DMS53 treated with DMSO at 0.1 percent for 48 hours (cell line): ENCODE measurements around the gene TRMT6.

ENCODE experiments used
- DNase-seq: peaks from one replicate; lab custom pipeline; 2025; ENCODE audit not compliant: unreplicated experiment; lab: John Stamatoyannopoulos, UW

TRMT6 gene

GRCh38 chr20:5967469-5967868 lies 17.1 kb upstream of the TRMT6 start:
- DNase-seq, result no peak

- DNase-seq, result no peak
These were observed 426 bp downstream of the TRMT6 start for GRCh38 chr20:5949943-5950270.

DNA sequence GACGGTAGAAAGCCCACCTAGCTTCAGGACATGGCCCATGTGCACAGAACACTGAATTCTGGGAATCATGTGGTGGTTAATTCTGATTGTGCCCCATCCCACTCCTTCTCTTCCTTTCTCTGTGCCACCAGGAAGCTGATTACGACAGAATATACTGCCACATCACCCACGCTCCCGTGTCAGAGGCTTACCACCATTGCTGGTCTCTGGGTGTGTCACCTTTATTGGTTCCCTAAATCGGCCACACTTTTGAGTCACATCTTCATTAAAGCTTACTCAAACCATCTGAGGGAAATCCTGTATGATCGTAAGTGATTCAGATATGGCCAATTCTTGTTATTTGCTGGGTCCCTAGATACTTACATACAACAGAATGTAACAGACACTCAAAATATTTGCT lies 3.1 kb downstream of the TRMT6 start:
- no peak for DNase-seq

DNA sequence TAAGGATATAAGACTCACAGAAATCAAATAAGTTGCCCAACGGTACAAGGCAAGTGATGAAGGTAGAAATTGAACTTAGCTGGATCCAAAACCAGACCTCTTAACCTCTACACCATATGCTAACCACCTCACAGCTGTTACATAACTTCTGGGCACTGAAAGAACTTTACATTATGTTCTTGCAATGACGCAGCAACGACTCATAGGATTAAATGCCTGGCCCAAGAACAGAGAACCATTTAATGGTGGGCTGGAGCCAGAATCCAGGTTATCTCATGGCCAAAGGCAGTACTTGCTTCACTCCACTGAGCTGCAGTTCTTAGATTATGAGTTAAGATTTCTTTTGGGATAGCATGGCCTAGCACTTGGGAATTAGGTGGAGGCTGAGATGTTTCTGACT lies 4.4 kb downstream of the TRMT6 start:
- DNase-seq, result no peak

DNA sequence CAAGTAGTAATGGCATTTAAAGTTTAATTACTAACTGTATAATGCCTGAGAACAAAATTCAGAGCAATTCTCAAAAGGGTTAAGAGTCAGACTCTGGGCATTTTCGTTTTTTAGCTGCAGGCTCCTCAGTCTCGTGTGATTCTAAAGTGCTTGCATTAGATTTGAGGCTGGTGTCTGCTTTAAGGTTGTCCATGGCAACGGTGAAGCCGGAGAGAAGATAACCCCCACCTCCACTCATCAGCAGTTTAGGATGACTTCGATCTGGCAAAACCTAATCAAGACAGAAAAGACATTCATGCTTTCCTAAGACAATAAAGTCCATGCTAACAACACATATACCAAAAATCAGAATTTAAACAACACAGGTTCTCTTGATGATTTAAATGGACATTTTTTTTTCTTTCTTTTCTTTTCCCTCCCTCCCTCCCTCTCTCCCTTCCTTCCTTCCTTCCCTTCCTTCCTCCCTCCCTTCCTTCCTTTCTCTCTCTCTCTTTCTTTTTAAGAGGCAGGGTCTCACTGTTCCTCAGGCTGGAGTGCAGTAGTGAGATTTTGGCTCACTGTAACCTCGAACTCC lies 11.8 kb downstream of the TRMT6 start:
- no peak for DNase-seq

- no peak for DNase-seq
These were observed 14.1 kb downstream of the TRMT6 start for GRCh38 chr20:5936238-5936637.

DNA sequence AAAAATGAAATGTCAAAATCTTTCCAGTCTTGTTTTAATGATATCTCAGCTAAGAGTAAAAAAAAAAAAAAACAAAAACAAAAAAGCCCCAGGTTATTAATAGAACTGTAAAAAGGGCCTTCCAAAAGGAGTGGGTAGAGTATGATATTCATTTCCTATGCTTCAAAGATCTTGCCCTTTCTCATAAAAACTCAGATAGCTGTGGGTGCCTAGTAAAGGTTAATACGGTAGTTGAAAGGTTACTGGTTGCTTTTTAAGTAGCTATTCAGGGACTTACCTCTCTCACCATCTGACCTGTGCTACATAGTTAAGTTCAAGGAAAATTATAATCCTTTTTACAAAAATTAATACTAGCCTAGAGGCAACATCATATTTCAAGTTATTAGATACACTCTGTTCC lies 14.9 kb downstream of the TRMT6 start:
- DNase-seq, result no peak

GRCh38 chr20:5933802-5934436 lies 16.4 kb downstream of the TRMT6 start:
- DNase-seq, result peak; percentile 28

- DNase-seq, result no peak
These were observed 17.5 kb downstream of the TRMT6 start for GRCh38 chr20:5932796-5933195.

- DNase-seq, result no peak
These were observed 18.9 kb downstream of the TRMT6 start for GRCh38 chr20:5931411-5931810.

- DNase-seq, result no peak
These were observed 21.3 kb downstream of the TRMT6 start for GRCh38 chr20:5928836-5929715.

DNA sequence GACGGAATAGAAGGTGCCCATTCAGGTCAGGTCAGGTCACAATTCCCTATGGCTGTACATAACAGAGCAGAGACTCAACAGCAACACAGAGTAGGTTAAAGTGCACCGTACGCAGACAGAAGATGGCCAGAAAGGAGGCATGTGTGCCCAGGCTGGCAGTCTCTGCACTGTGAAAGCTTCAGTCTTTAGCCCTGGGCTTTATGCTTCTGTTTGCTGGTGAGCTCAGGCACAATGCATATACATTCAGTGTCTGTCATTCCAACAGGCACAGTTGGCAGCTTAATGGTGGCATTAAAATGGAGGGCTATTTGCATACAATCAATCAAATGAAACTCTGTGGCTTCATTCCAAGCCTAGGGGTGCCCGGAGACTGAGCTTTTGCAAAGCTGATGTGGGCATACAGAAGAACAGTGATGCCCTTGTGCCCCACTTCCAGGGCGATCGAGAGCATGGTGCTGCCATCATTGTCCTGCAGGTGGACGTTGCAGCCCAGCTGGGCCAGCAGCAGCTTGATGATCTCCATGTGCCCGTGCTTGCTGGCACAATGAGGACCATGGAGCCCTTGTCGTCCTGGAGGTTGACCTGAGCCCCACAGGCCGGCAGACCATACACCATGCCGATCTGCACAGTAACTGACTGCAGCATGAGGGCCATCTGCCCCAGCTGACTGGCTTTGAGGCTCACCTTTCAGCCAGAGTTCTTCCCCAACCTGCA lies 22.4 kb downstream of the TRMT6 start:
- DNase-seq, result no peak

- no peak for DNase-seq
These were observed 24.8 kb downstream of the TRMT6 start for GRCh38 chr20:5925551-5925950.

DNA sequence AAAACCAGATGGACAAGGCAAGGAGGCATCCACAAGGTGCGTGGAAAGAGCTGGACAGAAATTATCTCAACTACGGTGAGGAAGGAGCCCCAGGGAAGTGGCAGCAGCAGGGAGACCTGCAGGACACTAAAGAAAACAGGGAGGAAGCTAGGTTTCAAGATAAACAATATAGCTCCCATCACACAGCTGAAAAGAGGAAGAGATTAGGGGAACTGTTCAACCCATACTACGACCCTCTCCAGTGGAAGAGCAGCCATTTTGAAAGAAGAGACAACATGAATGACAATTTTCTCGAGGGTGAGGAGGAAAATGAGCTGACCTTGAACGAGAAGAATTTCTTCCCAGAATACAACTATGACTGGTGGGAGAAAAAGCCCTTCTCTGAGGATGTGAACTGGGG lies 26.8 kb downstream of the TRMT6 start:
- no peak for DNase-seq

GRCh38 chr20:5920581-5920980 lies 29.8 kb downstream of the TRMT6 start:
- DNase-seq, result no peak

DNA sequence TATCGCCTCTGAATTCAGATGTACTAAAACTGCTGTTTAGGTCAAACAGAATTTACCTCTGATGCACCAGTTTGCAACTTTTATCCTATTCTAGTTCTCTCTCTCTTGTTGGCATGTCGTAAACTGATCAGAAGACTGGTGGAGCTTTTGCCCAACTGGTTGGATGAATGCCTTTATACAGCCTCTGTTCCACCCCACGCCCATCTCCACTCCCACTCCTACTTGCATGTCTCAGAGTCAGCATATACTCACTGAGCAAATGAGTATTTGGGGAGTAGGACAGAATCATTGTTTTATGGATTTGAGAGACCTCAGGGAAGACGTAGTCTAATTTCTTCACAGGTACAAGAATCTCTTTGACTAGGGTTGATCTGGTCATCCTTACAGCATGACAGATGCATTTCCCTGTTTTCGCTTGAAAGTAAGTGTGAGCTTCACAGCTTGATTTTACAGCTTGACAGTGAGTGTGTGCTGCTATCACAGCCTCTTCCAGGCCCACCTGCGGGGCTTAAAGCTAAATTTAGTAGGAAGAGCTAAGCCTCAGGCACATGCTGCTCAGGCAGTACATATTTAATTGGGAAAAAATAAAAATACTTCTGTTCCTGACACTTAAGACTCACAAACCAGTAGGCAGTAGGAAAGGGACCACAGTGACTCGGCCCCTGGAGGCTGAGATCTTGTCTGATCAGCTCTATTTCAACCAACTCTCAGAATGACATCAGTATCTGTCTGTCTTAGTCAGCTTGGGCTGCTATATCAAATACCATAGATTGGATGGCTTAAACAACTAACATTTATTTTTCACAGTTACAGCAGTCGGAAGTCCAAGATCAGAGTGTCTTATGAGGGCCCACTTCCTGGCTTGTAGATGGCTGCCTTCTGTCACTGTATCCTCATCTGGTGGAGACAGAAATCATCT lies 30.4 kb downstream of the TRMT6 start:
- DNase-seq, result no peak

GRCh38 chr20:5918856-5919625 lies 31.3 kb downstream of the TRMT6 start:
- peak; percentile 75 for DNase-seq

DNA sequence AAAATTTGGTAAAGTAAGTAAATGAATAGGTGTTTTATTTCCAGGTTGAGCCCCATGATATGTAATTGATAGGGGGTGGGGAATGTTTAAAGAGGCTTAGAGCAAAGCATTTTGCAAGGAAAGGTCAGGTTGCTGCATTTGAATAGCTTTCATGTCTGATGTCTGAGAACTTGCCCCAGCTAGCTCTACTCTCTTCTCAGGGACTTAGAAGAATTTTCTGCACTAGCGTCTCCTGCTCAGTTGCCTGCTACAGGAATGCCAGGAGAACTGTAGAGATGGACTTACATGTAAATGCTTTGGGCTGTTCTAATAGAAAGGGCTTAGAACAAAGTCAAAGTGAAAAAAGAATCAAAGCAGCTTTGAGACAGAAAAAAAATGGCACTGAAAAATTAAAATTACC lies 35.5 kb downstream of the TRMT6 start:
- DNase-seq, result no peak

GRCh38 chr20:5913166-5913565 lies 37.2 kb downstream of the TRMT6 start:
- DNase-seq, result no peak

GRCh38 chr20:5910186-5910585 lies 40.1 kb downstream of the TRMT6 start:
- no peak for DNase-seq
